ENCODE measurements around the gene SBK1. TPM values are rescaled to one million over a fixed set of nuclear protein-coding genes. Genes with fewer than 3 reads are reported as not detected.
"Not testable (repeated sequence)": the region's sequence is repeated elsewhere in the genome, so short reads cannot be mapped to it uniquely, and the experiment has no call there.

SBK1 gene
- total RNA-seq, 1 experiment from 2014 or later: not detected

DNA sequence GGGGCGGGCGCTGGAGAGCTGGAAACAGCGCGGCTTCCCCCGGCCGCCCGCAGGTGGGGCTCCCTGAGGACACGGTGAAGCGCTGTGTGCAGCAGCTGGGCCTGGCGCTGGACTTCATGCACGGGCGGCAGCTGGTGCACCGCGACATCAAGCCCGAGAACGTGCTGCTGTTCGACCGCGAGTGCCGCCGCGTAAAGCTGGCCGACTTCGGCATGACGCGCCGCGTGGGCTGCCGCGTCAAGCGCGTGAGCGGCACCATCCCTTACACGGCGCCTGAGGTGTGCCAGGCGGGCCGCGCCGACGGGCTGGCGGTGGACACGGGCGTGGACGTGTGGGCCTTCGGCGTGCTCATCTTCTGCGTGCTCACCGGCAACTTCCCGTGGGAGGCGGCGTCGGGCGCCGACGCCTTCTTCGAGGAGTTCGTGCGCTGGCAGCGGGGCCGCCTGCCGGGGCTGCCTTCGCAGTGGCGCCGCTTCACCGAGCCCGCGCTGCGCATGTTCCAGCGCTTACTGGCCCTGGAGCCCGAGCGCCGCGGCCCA lies 27.8 kb downstream of the SBK1 start:
- Histone ChIP-seq H3K9me3 (replicated peaks) (no peaks in the 10 kb centered on the region), H3K27me3 (replicated peaks) (no peaks in the 10 kb centered on the region), H3K4me3 (no peak overlapping the region), H3K4me1 (replicated peaks) (no peaks in the 10 kb centered on the region; the same call in none of the 2 replicates), H3K27ac (no peak overlapping the region), H3K36me3 (no peaks in the 10 kb centered on the region)
- no peak for DNase-seq (ENCODE audit: low read depth in 1 of 2, low spot score in 2 of 2)

DNA sequence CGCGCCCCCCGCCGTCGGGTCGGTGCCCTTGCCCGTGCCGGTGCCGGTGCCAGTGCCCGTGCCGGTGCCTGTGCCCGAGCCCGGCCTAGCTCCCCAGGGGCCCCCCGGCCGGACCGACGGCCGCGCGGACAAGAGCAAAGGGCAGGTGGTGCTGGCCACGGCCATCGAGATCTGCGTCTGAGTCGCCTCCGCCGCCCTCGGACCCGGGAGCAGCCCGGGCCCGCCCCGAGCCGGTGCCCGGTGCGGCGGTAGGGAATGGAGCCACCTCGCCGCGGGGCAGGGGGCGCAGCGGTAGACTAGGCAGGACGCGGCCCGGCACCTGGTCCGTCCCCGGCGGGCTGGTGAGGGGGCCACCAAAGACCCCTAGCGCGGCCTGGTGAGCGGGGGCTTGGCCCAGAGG lies 28.4 kb downstream of the SBK1 start:
- H3K27ac ChIP-seq: no peak overlapping the region
- DNase-seq (ENCODE audit: low read depth in 1 of 2, low spot score in 2 of 2): no peak
- no peaks in the 10 kb centered on the region; the same call in none of the 2 replicates for H3K4me1 ChIP-seq (replicated peaks)
- H3K9me3 ChIP-seq (replicated peaks): no peaks in the 10 kb centered on the region
- no peaks in the 10 kb centered on the region for H3K27me3 ChIP-seq (replicated peaks)
- no peaks in the 10 kb centered on the region for H3K36me3 ChIP-seq
- no peak overlapping the region for H3K4me3 ChIP-seq

DNA sequence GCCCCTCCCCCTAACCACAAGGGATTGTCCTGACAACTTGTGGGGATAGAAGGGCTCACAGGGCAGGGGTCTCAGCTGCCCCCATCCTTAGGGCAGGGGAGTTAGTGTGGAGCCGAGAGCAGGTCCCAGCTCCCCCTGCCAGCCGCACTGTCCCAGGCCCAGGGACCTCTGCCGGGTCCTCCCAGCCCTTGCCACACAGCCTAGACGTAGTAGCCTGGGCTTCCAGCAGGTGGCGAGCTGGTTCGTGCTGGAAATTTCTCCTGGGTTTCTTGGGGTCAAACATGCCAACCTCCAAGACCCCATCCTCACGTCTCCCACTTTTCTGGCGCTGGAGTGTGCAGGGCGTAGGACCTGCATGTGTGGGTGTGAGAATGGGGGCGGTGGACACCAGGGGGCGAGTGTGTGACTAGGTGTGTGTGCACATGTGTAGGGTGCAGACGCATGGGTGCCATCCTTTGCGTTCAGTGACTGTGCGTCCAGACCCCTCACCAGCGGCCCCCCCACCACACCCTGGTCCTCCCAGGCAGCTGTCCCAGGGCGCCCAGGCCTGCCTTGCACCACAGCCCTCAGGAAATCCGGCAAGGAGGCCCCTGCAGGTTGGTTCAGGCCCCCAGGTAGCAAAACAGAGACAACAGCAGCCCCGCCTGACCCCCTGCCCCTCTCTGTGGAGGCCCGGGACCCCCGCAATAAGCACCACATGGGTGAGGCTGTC lies 29.5 kb downstream of the SBK1 start:
- no peaks in the 10 kb centered on the region for H3K9me3 ChIP-seq (replicated peaks)
- no peak overlapping the region for H3K4me3 ChIP-seq
- DNase-seq (ENCODE audit: low read depth in 1 of 2, low spot score in 2 of 2): peak in 1 of 2 experiments; percentile 26
- H3K4me1 ChIP-seq (replicated peaks): no peaks in the 10 kb centered on the region; the same call in none of the 2 replicates
- no peaks in the 10 kb centered on the region for H3K36me3 ChIP-seq
- no peak overlapping the region for H3K27ac ChIP-seq
- H3K27me3 ChIP-seq (replicated peaks): no peaks in the 10 kb centered on the region

DNA sequence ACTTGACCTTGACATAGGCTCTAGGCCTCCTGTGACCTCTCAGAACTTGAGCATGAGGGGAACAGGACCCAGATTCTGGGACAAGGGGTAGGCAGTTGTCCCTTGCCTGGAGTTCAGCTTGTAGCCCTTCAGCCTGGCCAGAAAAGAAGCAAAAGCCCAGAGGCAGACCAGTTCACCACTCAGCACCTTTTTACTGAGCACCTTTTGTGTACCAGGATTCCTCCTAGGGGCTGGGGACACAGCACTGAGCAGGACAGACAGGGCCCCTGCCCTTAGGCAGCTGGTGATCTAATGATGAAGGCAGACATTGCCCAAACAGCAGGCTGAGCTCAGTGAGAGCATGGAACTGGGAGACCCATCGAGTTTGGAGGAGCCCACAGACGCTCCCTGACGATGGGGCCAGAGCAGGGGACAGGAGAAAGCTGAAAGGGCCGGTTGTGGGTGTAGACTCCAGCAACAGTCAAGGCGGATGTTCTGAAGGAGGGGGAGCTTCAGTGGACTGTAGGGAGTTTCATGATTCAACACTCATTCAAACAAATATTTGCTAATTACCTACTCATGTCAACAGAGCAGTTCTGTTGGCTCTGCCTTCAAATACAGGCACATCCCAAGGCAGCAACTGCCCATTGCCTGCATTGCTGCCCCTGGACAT lies 32.0 kb downstream of the SBK1 start:
- Histone ChIP-seq H3K27me3 (replicated peaks) (no peaks in the 10 kb centered on the region), H3K9me3 (replicated peaks) (no peaks in the 10 kb centered on the region), H3K4me1 (replicated peaks) (no peaks in the 10 kb centered on the region; the same call in 1 of the 2 replicates), H3K27ac (no peak overlapping the region), H3K36me3 (no peaks in the 10 kb centered on the region), H3K4me3 (no peak overlapping the region)
- DNase-seq (ENCODE audit: low read depth in 1 of 2, low spot score in 2 of 2): peak in 1 of 2 experiments; percentile 31

DNA sequence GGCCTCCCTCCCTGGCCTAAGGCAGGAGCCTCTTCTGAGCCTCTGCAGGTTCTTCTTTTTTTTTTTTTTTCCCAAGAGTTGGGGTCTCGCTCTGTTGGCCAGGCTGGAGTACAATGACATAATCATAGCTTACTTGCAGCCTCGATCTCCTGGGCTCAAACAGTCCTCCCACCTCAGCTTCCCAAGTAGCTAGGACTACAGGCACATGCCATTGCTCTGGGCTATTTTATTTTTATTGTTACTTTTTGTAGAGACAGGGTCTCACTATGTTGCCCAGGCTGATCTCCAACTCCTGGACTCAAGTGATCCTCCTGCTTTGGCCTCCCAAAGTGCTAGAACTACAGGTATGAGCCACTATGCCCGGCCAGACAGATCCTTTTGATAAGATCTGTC lies 32.6 kb downstream of the SBK1 start:
- Histone ChIP-seq H3K9me3 (replicated peaks) (no peaks in the 10 kb centered on the region), H3K27ac (no peak overlapping the region), H3K27me3 (replicated peaks) (no peaks in the 10 kb centered on the region), H3K4me1 (replicated peaks) (no peaks in the 10 kb centered on the region; the same call in 1 of the 2 replicates), H3K4me3 (no peak overlapping the region), H3K36me3 (no peaks in the 10 kb centered on the region)
- no peak for DNase-seq (ENCODE audit: low read depth in 1 of 2, low spot score in 2 of 2)

DNA sequence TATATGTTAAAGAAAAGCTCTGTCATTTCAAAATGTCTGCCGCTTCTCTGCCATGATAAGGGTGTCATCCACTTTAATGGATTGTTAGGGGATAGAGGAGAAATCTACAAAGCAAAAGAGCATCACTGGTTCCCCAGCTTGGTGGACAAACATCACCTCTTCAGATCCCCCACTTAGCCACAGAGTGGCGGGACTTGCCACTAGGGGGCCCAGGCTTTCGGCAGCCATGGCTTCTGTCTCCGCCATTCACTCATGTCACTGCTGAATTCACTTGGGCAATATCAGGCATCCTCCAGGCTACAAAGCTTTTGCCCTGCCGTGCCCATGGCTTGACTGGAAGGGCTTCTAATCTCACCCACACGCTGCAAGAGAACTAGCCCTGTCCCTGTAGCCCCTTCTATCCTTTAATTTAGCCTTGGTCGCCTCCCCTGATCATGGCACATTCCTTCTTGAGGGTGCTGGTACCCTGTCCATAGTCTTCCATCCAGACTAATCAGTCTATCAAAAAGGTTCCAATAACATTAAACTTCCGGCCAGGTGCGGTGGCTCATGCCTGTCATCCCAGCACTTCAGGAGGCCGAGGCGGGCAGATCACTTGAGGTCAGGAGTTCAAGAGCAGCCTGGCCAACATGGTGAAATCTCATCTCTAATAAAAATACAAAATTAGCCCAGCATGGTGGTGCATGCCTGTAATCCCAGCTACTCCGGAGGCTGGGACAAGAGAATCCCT lies 34.7 kb downstream of the SBK1 start:
- Histone ChIP-seq H3K4me1 (replicated peaks) (no peaks in the 10 kb centered on the region; the same call in 1 of the 2 replicates), H3K4me3 (no peak overlapping the region), H3K9me3 (replicated peaks) (no peaks in the 10 kb centered on the region), H3K36me3 (no peaks in the 10 kb centered on the region), H3K27me3 (replicated peaks) (no peaks in the 10 kb centered on the region), H3K27ac (no peak overlapping the region)
- peak; percentile 36 to 65 for DNase-seq (ENCODE audit: low read depth in 1 of 2, low spot score in 2 of 2)

- not testable (repeated sequence) for DNase-seq (ENCODE audit: low read depth in 1 of 2, low spot score in 2 of 2); H3K4me1 ChIP-seq (replicated peaks); H3K4me3 ChIP-seq; H3K27me3 ChIP-seq (replicated peaks); H3K27ac ChIP-seq; H3K9me3 ChIP-seq (replicated peaks); H3K36me3 ChIP-seq
Observed at GRCh38 chr16:28330232-28330631, 37.9 kb downstream of the SBK1 start.

DNA sequence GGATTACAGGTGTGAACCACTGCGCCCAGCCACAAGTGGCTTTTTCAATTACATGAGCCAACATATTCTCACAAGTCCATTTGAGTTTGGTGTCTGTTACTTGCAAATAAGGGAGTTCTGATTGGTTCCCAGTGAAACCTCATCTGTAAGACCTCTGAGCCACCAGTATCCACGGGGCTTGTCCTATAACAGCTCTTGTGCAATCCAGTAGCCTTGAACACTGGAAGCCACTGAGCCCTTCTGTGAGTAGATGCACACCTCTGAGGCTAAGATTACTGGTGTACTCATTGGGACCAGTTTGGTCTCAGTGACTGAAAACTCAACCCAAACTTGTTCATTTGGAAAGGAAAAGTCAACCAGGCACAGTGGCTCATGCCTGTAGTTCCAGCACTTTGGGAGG lies 38.7 kb downstream of the SBK1 start:
- H3K4me1 ChIP-seq (replicated peaks); DNase-seq (ENCODE audit: low read depth in 1 of 2, low spot score in 2 of 2); H3K36me3 ChIP-seq; H3K27me3 ChIP-seq (replicated peaks); H3K27ac ChIP-seq; H3K4me3 ChIP-seq; H3K9me3 ChIP-seq (replicated peaks): not testable (repeated sequence)

GRCh38 chr16:28332632-28333031 lies 40.3 kb downstream of the SBK1 start:
- not testable (repeated sequence) for H3K4me3 ChIP-seq; H3K9me3 ChIP-seq (replicated peaks); H3K27ac ChIP-seq; H3K27me3 ChIP-seq (replicated peaks); H3K36me3 ChIP-seq; DNase-seq (ENCODE audit: low read depth in 1 of 2, low spot score in 2 of 2); H3K4me1 ChIP-seq (replicated peaks)

DNA sequence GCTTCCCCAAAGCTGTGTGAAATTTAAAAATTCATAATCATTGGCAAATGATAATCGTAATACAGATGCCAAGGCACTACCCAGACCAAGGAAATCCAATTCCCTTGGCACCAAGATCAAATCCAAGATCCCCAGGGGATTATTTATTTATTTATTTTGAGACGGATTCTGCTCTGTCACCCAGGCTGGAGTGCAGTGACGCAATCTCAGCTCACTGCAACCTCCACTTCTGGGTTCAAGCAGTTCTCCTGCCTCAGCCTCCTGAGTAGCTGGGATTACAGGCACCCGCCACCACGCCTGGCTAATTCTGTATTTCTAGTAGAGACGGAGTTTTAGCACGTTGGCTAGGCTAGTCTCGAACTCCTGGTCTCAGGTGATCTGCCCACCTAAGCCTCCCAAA lies 43.4 kb downstream of the SBK1 start:
- not testable (repeated sequence) for H3K9me3 ChIP-seq (replicated peaks); H3K4me1 ChIP-seq (replicated peaks); H3K27ac ChIP-seq

DNA sequence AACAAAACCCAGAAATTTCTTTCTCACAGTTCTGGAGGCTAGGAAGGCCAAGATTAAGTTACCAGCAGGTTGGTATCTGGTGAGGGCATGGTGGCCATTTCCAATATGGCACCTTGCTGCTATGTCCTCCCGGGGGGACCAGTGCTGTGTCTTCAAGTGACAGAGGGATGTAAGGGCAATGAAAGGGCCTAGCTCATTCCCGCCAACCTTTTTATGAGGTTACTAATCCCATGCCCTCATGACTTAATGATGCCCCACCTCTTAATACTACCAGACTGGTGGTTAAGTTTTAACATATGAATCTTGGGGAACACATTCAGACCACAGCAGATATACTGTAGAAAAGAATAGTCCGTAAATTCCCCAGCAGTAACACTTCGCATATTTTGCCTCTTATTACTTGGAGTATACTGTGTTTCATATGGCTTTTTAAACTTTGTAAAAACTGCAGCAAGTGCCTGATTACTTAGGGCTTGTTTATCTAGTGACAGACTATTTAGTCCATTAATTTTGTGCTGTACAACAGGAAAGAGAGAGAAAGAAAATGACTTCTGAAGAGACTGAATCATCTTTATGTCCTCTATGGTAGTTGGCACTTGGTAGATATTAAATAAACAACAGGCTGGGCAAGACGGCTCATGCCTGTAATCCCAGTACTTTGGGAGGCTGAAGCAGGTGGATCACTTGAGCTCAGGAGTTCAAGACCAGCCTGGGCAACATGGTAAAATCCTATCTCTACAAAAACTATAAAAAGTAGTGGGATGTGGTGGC lies 44.8 kb downstream of the SBK1 start:
- not testable (repeated sequence) for DNase-seq (ENCODE audit: low read depth in 1 of 2, low spot score in 2 of 2); H3K27ac ChIP-seq; H3K9me3 ChIP-seq (replicated peaks); H3K4me3 ChIP-seq; H3K36me3 ChIP-seq; H3K27me3 ChIP-seq (replicated peaks); H3K4me1 ChIP-seq (replicated peaks)

More for the DNA sequence above, 43.4 kb downstream of the SBK1 start:
- not testable (repeated sequence) for H3K4me3 ChIP-seq; DNase-seq (ENCODE audit: low read depth in 1 of 2, low spot score in 2 of 2); H3K27me3 ChIP-seq (replicated peaks); H3K36me3 ChIP-seq

DNA sequence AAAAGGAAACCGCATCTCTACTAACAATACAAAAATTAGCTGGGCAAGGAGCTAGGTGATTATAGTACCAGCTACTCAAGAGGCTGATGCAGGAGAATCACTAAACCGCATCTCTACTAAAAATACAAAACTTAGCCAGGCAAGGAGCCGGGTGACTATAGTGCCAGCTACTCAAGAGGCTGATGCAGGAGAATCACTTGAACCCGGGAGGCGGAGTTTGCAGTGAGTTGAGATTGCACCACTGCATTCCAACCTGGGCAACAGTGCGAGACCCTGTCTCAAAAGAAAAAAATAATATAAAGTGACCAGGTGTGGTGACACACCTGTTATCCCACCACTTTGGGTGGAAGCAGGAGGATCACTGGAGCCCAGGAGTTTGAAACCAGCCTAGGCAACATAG lies 45.9 kb downstream of the SBK1 start:
- H3K4me1 ChIP-seq (replicated peaks); DNase-seq (ENCODE audit: low read depth in 1 of 2, low spot score in 2 of 2); H3K9me3 ChIP-seq (replicated peaks); H3K36me3 ChIP-seq; H3K27me3 ChIP-seq (replicated peaks); H3K27ac ChIP-seq; H3K4me3 ChIP-seq: not testable (repeated sequence)

DNA sequence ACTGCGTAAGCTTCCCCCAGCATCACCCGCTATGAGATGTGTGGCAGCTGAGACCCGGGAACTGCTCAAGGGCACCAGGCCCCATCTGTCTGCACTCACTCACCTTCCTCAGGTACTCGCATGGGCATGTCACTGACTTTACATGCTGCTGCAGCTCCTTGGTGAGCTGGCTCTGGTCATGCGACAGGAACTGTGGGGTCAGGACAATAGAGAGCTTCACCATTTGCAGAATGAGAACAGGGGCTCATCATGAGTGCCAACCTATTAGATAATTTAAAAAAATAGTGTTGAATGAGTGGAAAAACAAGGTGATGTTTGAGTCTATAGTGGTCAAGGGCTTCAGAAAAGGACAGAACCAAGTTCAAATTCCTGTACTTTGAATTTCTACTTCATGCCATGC lies 70.3 kb downstream of the SBK1 start:
- not testable (repeated sequence) for H3K9me3 ChIP-seq (replicated peaks)

More for the DNA sequence above, 70.3 kb downstream of the SBK1 start:
- not testable (repeated sequence) for H3K27ac ChIP-seq; H3K36me3 ChIP-seq; H3K27me3 ChIP-seq (replicated peaks); H3K4me3 ChIP-seq; H3K4me1 ChIP-seq (replicated peaks)
- DNase-seq (ENCODE audit: low read depth in 1 of 2, low spot score in 2 of 2): peak in 1 of 2 experiments; percentile 0

Data from SJSA1 (cell line).